HepG2 (cell line): Measurements from ENCODE around the gene CCDC158. TPM values are rescaled to one million over a fixed set of nuclear protein-coding genes. Genes with fewer than 3 reads are reported as not detected.

Experiments
- ATAC-seq: fragments of 200-7000 bp; cut with Tn5 transposase; 3 replicates; pipeline ENCODE4 v1.9.1; 2020; ENCODE audit warnings: mild to moderate bottlenecking, moderate library complexity
- BruUV-seq: library from RNA; stranded (reverse); fragments of 400-500 nt; replicated peaks from 2 replicates; lab custom pipeline; 2021; lab: Mats Ljungman, UMichigan
- CTCF ChIA-PET: fragments of 300-600 bp; formaldehyde crosslinking; extraction: SDS; loops from one replicate; lab custom pipeline; 2021; ENCODE audit warnings: low total read pairs, inconsistent platforms, low intra/inter-chr PET ratio; lab: Yijun Ruan, JAX
- POLR2A ChIA-PET: fragments of 350-600 bp; sonication (Branson Sonifier 250); formaldehyde crosslinking; loops from one replicate; lab custom pipeline; 2020; ENCODE audit warnings: antibody characterized with exemption, inconsistent platforms; lab: Yijun Ruan, JAX
- DNase-seq: peaks from one replicate; pipeline ENCODE4 v3.0.0-alpha.2; 2015; ENCODE audit warnings: low spot score
- FAIRE-seq: peaks from 3 replicates; lab custom pipeline; 2011; peaks lifted over from hg19 to GRCh38; lab: Jason Lieb, UNC
- H2AFZ ChIP-seq: one replicate; pipeline ENCODE4 v1.6.1; 2011; ENCODE audit warnings: low read length, inconsistent platforms
- H3K27ac ChIP-seq: fragments of 300-600 bp; 3 replicates; pipeline ENCODE4 v1.8.0; 2011; ENCODE audit warnings: mixed run types, mild to moderate bottlenecking, mixed read lengths, low read length, inconsistent platforms; ENCODE audit not compliant: insufficient read depth; ENCODE audit errors: extremely low read length
- H3K27me3 ChIP-seq, 2 experiments: fragments of 200-600 bp in 1 of 2; 2 replicates in 1 of 2; 3 replicates in 1 of 2; pipeline versions ENCODE4 v1.6.0 to v1.8.0; 2011; ENCODE audit warnings: low read length in 2 of 2, mild to moderate bottlenecking in 2 of 2, moderate library complexity in 2 of 2, inconsistent platforms in 1 of 2; ENCODE audit not compliant: insufficient read depth in 2 of 2, control insufficient read depth in 1 of 2
- H3K36me3 ChIP-seq, 2 experiments: fragments of 200-600 bp in 1 of 2; replicated peaks in 1 of 2; 2 replicates in 1 of 2; 3 replicates in 1 of 2; pipeline versions ENCODE4 v1.5.1 to v1.8.0; 2011; ENCODE audit warnings: low read length in 2 of 2, inconsistent platforms in 1 of 2; ENCODE audit not compliant: insufficient read depth in 2 of 2, control insufficient read depth in 1 of 2
- H3K4me1 ChIP-seq: 2 replicates; pipeline ENCODE4 v1.5.1; 2012; ENCODE audit warnings: low read length, inconsistent platforms; ENCODE audit not compliant: insufficient read depth
- H3K4me2 ChIP-seq: 2 replicates; pipeline ENCODE4 v1.6.0; 2011; ENCODE audit warnings: low read depth, low read length, inconsistent platforms
- H3K4me3 ChIP-seq, 3 experiments: fragments of 200-600 bp in 1 of 3; sonication (generic), shearing (Covaris generic) in 1 of 3; replicated peaks in 1 of 3; 2 replicates each; pipeline ENCODE4 v1.5.1; 2011 to 2016; ENCODE audit warnings: low read length in 3 of 3, inconsistent platforms in 2 of 3, low read depth in 2 of 3, mild to moderate bottlenecking in 2 of 3, control low read depth in 1 of 3, mixed read lengths in 1 of 3; ENCODE audit not compliant: insufficient read depth in 1 of 3
- H3K79me2 ChIP-seq: one replicate; pipeline ENCODE4 v1.6.1; 2011; ENCODE audit warnings: low read length, inconsistent platforms; ENCODE audit not compliant: insufficient read depth
- H3K9ac ChIP-seq: 2 replicates; pipeline ENCODE4 v1.6.0; 2011; ENCODE audit warnings: mild to moderate bottlenecking, low read depth, low read length, inconsistent platforms; ENCODE audit not compliant: insufficient read depth
- H3K9me3 ChIP-seq: 2 replicates; pipeline ENCODE4 v1.5.1; 2012; ENCODE audit warnings: mild to moderate bottlenecking, low read length
- H4K20me1 ChIP-seq: 2 replicates; pipeline ENCODE4 v1.6.0; 2011; ENCODE audit warnings: inconsistent platforms, mild to moderate bottlenecking, low read length, moderate library complexity; ENCODE audit not compliant: insufficient read depth
- BORCS8-MEF2B ChIP-seq: sonication (generic); formaldehyde crosslinking; IDR thresholded peaks from 2 replicates; pipeline ENCODE4 v1.8.0; 2022; ENCODE audit warnings: mild to moderate bottlenecking, missing genetic modification reagents
- FLYWCH1 ChIP-seq: sonication (generic); formaldehyde crosslinking; IDR thresholded peaks from 2 replicates; pipeline ENCODE4 v1.8.1; 2023; ENCODE audit warnings: mild to moderate bottlenecking, missing genetic modification reagents
- MIXL1 ChIP-seq: IDR thresholded peaks from 2 replicates; pipeline ENCODE4 v1.6.1; 2016
- MLLT10 ChIP-seq: sonication (generic); formaldehyde crosslinking; IDR thresholded peaks from 2 replicates; pipeline ENCODE4 v1.4.0; 2020; ENCODE audit warnings: missing genetic modification reagents
- PITX1 ChIP-seq: sonication (generic); formaldehyde crosslinking; IDR thresholded peaks from 2 replicates; pipeline ENCODE4 v1.5.1; 2020; ENCODE audit warnings: mild to moderate bottlenecking, missing genetic modification reagents
- SNAPC5 ChIP-seq: sonication (generic); formaldehyde crosslinking; IDR thresholded peaks from 2 replicates; pipeline ENCODE4 v1.8.1; 2023; ENCODE audit warnings: mild to moderate bottlenecking, missing genetic modification reagents, borderline replicate concordance
- TRIM22 ChIP-seq: fragments of 450-650 bp; IDR thresholded peaks from 2 replicates; pipeline ENCODE4 v1.6.1; 2017
- YY1 ChIP-seq: IDR thresholded peaks from 2 replicates; pipeline ENCODE4 v1.6.1; 2011; ENCODE audit warnings: low read length, low read depth, moderate library complexity, mild to moderate bottlenecking; ENCODE audit not compliant: insufficient read depth, insufficient replicate concordance
- ZBTB7B ChIP-seq: sonication (generic); formaldehyde crosslinking; IDR thresholded peaks from 2 replicates; pipeline ENCODE4 v1.4.0; 2020; ENCODE audit warnings: missing genetic modification reagents
- ZNF20 ChIP-seq: sonication (generic); formaldehyde crosslinking; IDR thresholded peaks from 2 replicates; pipeline ENCODE4 v1.4.0; 2020; ENCODE audit warnings: mild to moderate bottlenecking, moderate library complexity, missing genetic modification reagents
- ZNF207 ChIP-seq: fragments of 450-650 bp; IDR thresholded peaks from 2 replicates; pipeline ENCODE4 v1.6.1; 2016; ENCODE audit warnings: antibody characterized with exemption, borderline replicate concordance
- ZNF282 ChIP-seq: fragments of 450-650 bp; IDR thresholded peaks from 2 replicates; pipeline ENCODE4 v1.6.1; 2018; ENCODE audit not compliant: partially characterized antibody
- ZSCAN12 ChIP-seq: sonication (generic); formaldehyde crosslinking; IDR thresholded peaks from 2 replicates; pipeline ENCODE4 v1.9.0; 2021; ENCODE audit warnings: mild to moderate bottlenecking, missing genetic modification reagents
- WGBS: methylation state at CpG from one replicate; pipeline ENCODE4 v1.1.6; 2017; ENCODE audit warnings: low lambda C conversion rate; 5-methylcytosine and 5-hydroxymethylcytosine counted together
- in situ Hi-C: cut with HindIII; loops from 2 replicates; pipeline ENCODE4 v1.10.0; 2017; ENCODE audit warnings: low pct_unique_long_range_greater_than_20kb; ENCODE audit not compliant: extremely low pct_ligation_motif_present
- intact Hi-C: fragments of 100-400 bp; cut with micrococcal nuclease; formaldehyde crosslinking; loops from one replicate; pipeline ENCODE4 v1.10.0; 2022; ENCODE audit not compliant: unreplicated experiment
- polyA plus RNA-seq, 8 experiments: library from polyadenylated mRNA; depleted of rRNA in 3 of 8; stranded (reverse) in 7 of 8; unstranded in 1 of 8; fragments of >200 nt; fragmentation: Illumina TruSeq in 4 of 8; extraction: Trizol in 4 of 8; gene quantifications; 2 replicates each; pipeline versions ENCODE4 v1.2.1 to v1.2.3, GENCODE V29; 2011 to 2016; ENCODE audit warnings: low read depth in 4 of 8, missing spikeins in 1 of 8, mixed read lengths in 1 of 8; ENCODE audit not compliant: insufficient read depth in 1 of 8
- total RNA-seq, 5 experiments: library from RNA; depleted of rRNA; stranded (reverse); fragments of >200 nt; fragmentation: Illumina TruSeq; extraction: Trizol; gene quantifications; 2 replicates each; pipeline ENCODE4 v1.2.3, GENCODE V29; 2016; ENCODE audit warnings: low read depth in 1 of 5

The CCDC158 gene
- total and polyA plus RNA-seq, 2 of the 13 experiments (the other 11 are each of a cell fraction or from before 2014, with no cell fraction given) = not detected

GRCh38 chr4:76315267-76315918, 105.5 kb downstream of the CCDC158 start:
- POLR2A ChIA-PET = no interaction called here
- in situ Hi-C loops = no loop called here
- 45% methylated on average over 7 of the region's 7 CpGs for WGBS

More at GRCh38 chr4:76315267-76315918, 105.5 kb downstream of the CCDC158 start:
- ATAC-seq (no peak; the same call in 2 of the 3 replicates), FAIRE-seq (no peak), DNase-seq (no peak)
- no peaks in the 10 kb centered on the region for H3K79me2 ChIP-seq
- H3K9me3 ChIP-seq = peaks cover 13% of the 10 kb centered on the region
- H3K27ac ChIP-seq = no peak overlapping the region
- CTCF ChIA-PET = no interaction called here
- no peak overlapping the region for H3K4me2 ChIP-seq
- peaks cover 30% of the 10 kb centered on the region for H3K4me1 ChIP-seq
- no peaks in the 10 kb centered on the region for H3K36me3 ChIP-seq
- TF ChIP-seq FLYWCH1 (CRISPR knock-in tag) (no peak), ZNF20 (CRISPR knock-in tag) (no peak), ZNF282 (no peak), YY1 (no peak), PITX1 (CRISPR knock-in tag) (no peak), ZBTB7B (CRISPR knock-in tag) (no peak), TRIM22 (no peak), SNAPC5 (CRISPR knock-in tag) (no peak), ZNF207 (no peak), MLLT10 (no peak), ZSCAN12 (CRISPR knock-in tag) (no peak), BORCS8-MEF2B (CRISPR knock-in tag) (no peak), MIXL1 (no peak)
- intact Hi-C loops = no loop called here
- H3K27me3 ChIP-seq = no peaks in the 10 kb centered on the region
- no peak overlapping the region for H2AFZ ChIP-seq
- H4K20me1 ChIP-seq = no peaks in the 10 kb centered on the region
- BruUV-seq = no TSS peak
- no peak overlapping the region for H3K9ac ChIP-seq
- no peak overlapping the region for H3K4me3 ChIP-seq
